Aorta (tissue), 5 donors: ENCODE measurements around the gene LENG9. TPM values are rescaled to one million over a fixed set of nuclear protein-coding genes. Genes with fewer than 3 reads are reported as not detected.

Experiments
- ATAC-seq: fragments of 200-7000 bp; cut with Tn5 transposase; one replicate; pipeline ENCODE4 v1.9.1; 2022; ENCODE audit warnings: moderate library complexity; ENCODE audit not compliant: low FRiP score
- DNase-seq, 2 donors: peaks; one replicate each; pipeline ENCODE4 v3.0.0-alpha.2; 2020
- H3K27ac ChIP-seq, 2 donors: one replicate each; pipeline ENCODE4 v1.5.1; 2013; ENCODE audit warnings: low read length in 2 of 2, mild to moderate bottlenecking in 2 of 2, moderate library complexity in 2 of 2, control low read depth in 1 of 2, inconsistent platforms in 1 of 2, low read depth in 1 of 2
- H3K27me3 ChIP-seq, 2 donors: one replicate each; pipeline ENCODE4 v1.6.1; 2013; ENCODE audit warnings: control low read depth in 1 of 2, low read length in 1 of 2, mild to moderate bottlenecking in 1 of 2, moderate library complexity in 1 of 2; ENCODE audit not compliant: insufficient read depth in 2 of 2, control insufficient read depth in 1 of 2
- H3K36me3 ChIP-seq, 2 donors: one replicate each; pipeline ENCODE4 v1.6.1; 2013; ENCODE audit warnings: control low read depth in 1 of 2, low read length in 1 of 2, mild to moderate bottlenecking in 1 of 2; ENCODE audit not compliant: insufficient read depth in 2 of 2, control insufficient read depth in 1 of 2
- H3K4me1 ChIP-seq, 2 donors: one replicate each; pipeline ENCODE4 v1.6.1; 2013; ENCODE audit warnings: low read length in 2 of 2, control low read depth in 1 of 2, mild to moderate bottlenecking in 1 of 2, moderate library complexity in 1 of 2; ENCODE audit not compliant: insufficient read depth in 2 of 2, control insufficient read depth in 1 of 2
- H3K4me3 ChIP-seq, 2 donors: one replicate each; pipeline ENCODE4 v1.5.1; 2013; ENCODE audit warnings: low read length in 2 of 2, control low read depth in 1 of 2, mild to moderate bottlenecking in 1 of 2
- H3K9me3 ChIP-seq: one replicate; pipeline ENCODE4 v1.6.1; 2013; ENCODE audit warnings: mild to moderate bottlenecking, low read length; ENCODE audit not compliant: control insufficient read depth
- WGBS, 2 donors: extraction: QIAGEN DNeasy Blood & Tissue Kit; methylation state at CpG; one replicate each; pipeline ENCODE4 v1.1.7; 2013; 5-methylcytosine and 5-hydroxymethylcytosine counted together
- intact Hi-C, 2 donors: fragments of 100-400 bp; cut with DNase I; formaldehyde crosslinking; loops; one replicate each; pipeline versions ENCODE4 v1.14.2 to v1.15.0; 2022
- polyA plus RNA-seq, 2 donors: library from polyadenylated mRNA; stranded (reverse); fragments of 200-250 nt; gene quantifications; one replicate each; pipeline ENCODE4 v1.2.3, GENCODE V29; 2013
- total RNA-seq, 2 donors: library from RNA; stranded (reverse); fragmentation: NEBNext Ultra II Directional; extraction: Animal tissue kit (Norgen Biotek cat#: 25700); gene quantifications; one replicate each; pipeline ENCODE4 v1.2.1, GENCODE V29; 2021
- donor health status: healthy with polysubstance abuse.
- donor health status: Bipolar disorder and iron deficiency.
- donor health status: DM: no; HTN: no; CAD: no.
- donor health status: DM: no; HTN: no; CAD: no.
- donor health status: DM: yes; HTN: yes; CAD: no.

Gene LENG9
- total and polyA plus RNA-seq, 4 donors, result 2.1 to 7.4 (median 6.0) TPM

GRCh38 chr19:54440641-54441040 lies 22.9 kb downstream of the LENG9 start:
- WGBS, 2 donors, result 90 to 93% methylated on average over 5 of the region's 5 CpGs
- DNase-seq, result no peak
- H3K27me3 ChIP-seq, result no peaks in the 10 kb centered on the region
- intact Hi-C loops, result loop anchor here in 1 of 2 donors (10.0 kb wide), 1 partner anchor 576 kb away; the partner anchor contains the start of gene MYADM
- ATAC-seq, result no peak
- H3K4me3 ChIP-seq, result no peak overlapping the region
- H3K36me3 ChIP-seq, result no peaks in the 10 kb centered on the region
- no peaks in the 10 kb centered on the region for H3K9me3 ChIP-seq
- H3K27ac ChIP-seq, result no peak overlapping the region
- no peaks in the 10 kb centered on the region for H3K4me1 ChIP-seq

- H3K9me3 ChIP-seq, result no peaks in the 10 kb centered on the region
- intact Hi-C loops, result loop anchor here in 1 of 2 donors (5.0 kb wide), 1 partner anchor 38 kb away; no protein-coding TSS in a partner anchor
- DNase-seq (peak in 1 of 2 donors; percentile 51), ATAC-seq (no peak)
- no peak overlapping the region for H3K4me3 ChIP-seq
- no peak overlapping the region for H3K27ac ChIP-seq
- 45 to 57% methylated on average over 15 of the region's 15 CpGs for WGBS, 2 donors
- H3K4me1 ChIP-seq, result no peaks in the 10 kb centered on the region
- H3K36me3 ChIP-seq, result no peaks in the 10 kb centered on the region
- no peaks in the 10 kb centered on the region for H3K27me3 ChIP-seq
These were observed 24.3 kb downstream of the LENG9 start for GRCh38 chr19:54439174-54439851.

- intact Hi-C loops, result loop anchor here in 1 of 2 donors (5.0 kb wide), 1 partner anchor 41 kb away; no protein-coding TSS in a partner anchor
- WGBS, 2 donors, result 86 to 89% methylated on average over 10 of the region's 10 CpGs
- Histone ChIP-seq H3K27me3 (no peaks in the 10 kb centered on the region), H3K36me3 (no peaks in the 10 kb centered on the region), H3K27ac (no peak overlapping the region), H3K4me1 (no peaks in the 10 kb centered on the region), H3K9me3 (no peaks in the 10 kb centered on the region), H3K4me3 (no peak overlapping the region)
- DNase-seq (no peak), ATAC-seq (no peak)
These were observed 26.8 kb downstream of the LENG9 start for GRCh38 chr19:54436628-54437252.

GRCh38 chr19:54436031-54436523 lies 27.5 kb downstream of the LENG9 start:
- H3K27me3 ChIP-seq, result no peaks in the 10 kb centered on the region
- WGBS, 2 donors, result 30 to 35% methylated on average over 10 to 15 of the region's 15 CpGs
- ATAC-seq, result no peak
- H3K9me3 ChIP-seq, result no peaks in the 10 kb centered on the region
- no peaks in the 10 kb centered on the region for H3K36me3 ChIP-seq
- H3K4me1 ChIP-seq, result no peaks in the 10 kb centered on the region
- no peak overlapping the region for H3K4me3 ChIP-seq
- H3K27ac ChIP-seq, result no peak overlapping the region
- intact Hi-C loops, result loop anchor here in 1 of 2 donors (5.0 kb wide), 1 partner anchor 41 kb away; no protein-coding TSS in a partner anchor
- DNase-seq, result peak in 1 of 2 donors; percentile 35

GRCh38 chr19:54435551-54436016 lies 28.0 kb downstream of the LENG9 start:
- DNase-seq (peak in 1 of 2 donors; percentile 52), ATAC-seq (peak; percentile 24)
- H3K4me3 ChIP-seq, result no peak overlapping the region
- no peaks in the 10 kb centered on the region for H3K4me1 ChIP-seq
- H3K9me3 ChIP-seq, result no peaks in the 10 kb centered on the region
- no peak overlapping the region for H3K27ac ChIP-seq
- no peaks in the 10 kb centered on the region for H3K27me3 ChIP-seq
- WGBS, 2 donors, result 29 to 38% methylated on average over 14 to 16 of the region's 16 CpGs
- intact Hi-C loops, result loop anchor here in 1 of 2 donors (5.0 kb wide), 1 partner anchor 42 kb away; no protein-coding TSS in a partner anchor
- H3K36me3 ChIP-seq, result no peaks in the 10 kb centered on the region

- WGBS, 2 donors, result 48% methylated on average over 9 to 11 of the region's 11 CpGs
- Histone ChIP-seq H3K36me3 (no peaks in the 10 kb centered on the region), H3K27ac (no peak overlapping the region), H3K4me3 (no peak overlapping the region), H3K4me1 (no peaks in the 10 kb centered on the region), H3K9me3 (no peaks in the 10 kb centered on the region), H3K27me3 (no peaks in the 10 kb centered on the region)
- intact Hi-C loops, result loop anchor here in 1 of 2 donors (5.0 kb wide), 1 partner anchor 42 kb away; no protein-coding TSS in a partner anchor
- ATAC-seq (no peak), DNase-seq (no peak)
These were observed 28.7 kb downstream of the LENG9 start for GRCh38 chr19:54434873-54435214.

GRCh38 chr19:54434112-54434872 lies 29.3 kb downstream of the LENG9 start:
- Histone ChIP-seq H3K36me3 (no peaks in the 10 kb centered on the region), H3K9me3 (no peaks in the 10 kb centered on the region), H3K27ac (no peak overlapping the region), H3K4me1 (no peaks in the 10 kb centered on the region), H3K27me3 (no peaks in the 10 kb centered on the region), H3K4me3 (no peak overlapping the region)
- intact Hi-C loops, result no loop called here
- WGBS, 2 donors, result 53 to 64% methylated on average over 23 of the region's 23 CpGs
- ATAC-seq (no peak), DNase-seq (peak in 1 of 2 donors; percentile 50)

- no peaks in the 10 kb centered on the region for H3K4me1 ChIP-seq
- H3K27me3 ChIP-seq, result no peaks in the 10 kb centered on the region
- no peaks in the 10 kb centered on the region for H3K9me3 ChIP-seq
- no peak for DNase-seq
- no peak for ATAC-seq
- H3K27ac ChIP-seq, result no peak overlapping the region
- 86 to 92% methylated on average over 5 of the region's 5 CpGs for WGBS, 2 donors
- no peak overlapping the region for H3K4me3 ChIP-seq
- H3K36me3 ChIP-seq, result no peaks in the 10 kb centered on the region
- intact Hi-C loops, result no loop called here
These were observed 29.9 kb downstream of the LENG9 start for GRCh38 chr19:54433697-54434096.
